Esophagus muscularis mucosa (tissue), 4 donors: ENCODE results near the gene CD40. TPM values are rescaled to one million over a fixed set of nuclear protein-coding genes. Genes with fewer than 3 reads are reported as not detected.

Experiments used
- DNase-seq: peaks from one replicate; pipeline ENCODE4 v3.0.0-alpha.2; 2017; ENCODE audit errors: extremely low spot score
- H3K27ac ChIP-seq, 4 donors: fragments of 200-600 bp; sonication (generic); replicated peaks in 1 of 4; 1 replicate in 3 of 4; 2 replicates in 1 of 4; pipeline ENCODE4 v1.5.1; 2016 to 2019; ENCODE audit warnings: mild to moderate bottlenecking in 1 of 4
- H3K27me3 ChIP-seq, 4 donors: fragments of 200-600 bp; sonication (generic); one replicate each; pipeline versions ENCODE4 v1.5.1 to v1.6.0; 2016 to 2019
- H3K36me3 ChIP-seq, 4 donors: fragments of 200-600 bp; sonication (generic); one replicate each; pipeline ENCODE4 v1.5.1; 2016 to 2019
- H3K4me1 ChIP-seq, 4 donors: fragments of 200-600 bp; sonication (generic); one replicate each; pipeline ENCODE4 v1.5.1; 2016 to 2019
- H3K4me3 ChIP-seq, 4 donors: fragments of 200-600 bp; sonication (generic); 1 replicate in 2 of 4; 2 replicates in 2 of 4; pipeline ENCODE4 v1.5.1; 2016 to 2019; ENCODE audit warnings: mild to moderate bottlenecking in 4 of 4, moderate library complexity in 1 of 4
- H3K9me3 ChIP-seq, 4 donors: fragments of 200-600 bp; sonication (generic); 1 replicate in 3 of 4; 2 replicates in 1 of 4; pipeline ENCODE4 v1.5.1; 2016 to 2019
- CTCF ChIP-seq, 3 experiments: fragments of 200-600 bp in 2 of 3; fragments of 450-650 bp in 1 of 3; sonication (generic) in 2 of 3; IDR thresholded peaks; one replicate each; pipeline ENCODE4 v1.5.1; 2017 to 2019; ENCODE audit warnings: antibody characterized with exemption in 3 of 3, mild to moderate bottlenecking in 2 of 3, moderate library complexity in 1 of 3
- EP300 ChIP-seq: sonication (generic); formaldehyde crosslinking; IDR thresholded peaks from one replicate; pipeline ENCODE4 v1.6.1; 2017; ENCODE audit warnings: antibody characterized with exemption
- POLR2A ChIP-seq: fragments of 450-650 bp; IDR thresholded peaks from one replicate; pipeline ENCODE4 v1.6.1; 2017; ENCODE audit warnings: antibody characterized with exemption, moderate library complexity, mild to moderate bottlenecking, low read depth
- POLR2AphosphoS5 ChIP-seq, 2 donors: sonication (generic); formaldehyde crosslinking; IDR thresholded peaks; one replicate each; pipeline ENCODE4 v1.6.1; 2017; ENCODE audit warnings: antibody characterized with exemption in 2 of 2
- WGBS: methylation state at CpG from one replicate; pipeline ENCODE4 v1.1.5; 2018; 5-methylcytosine and 5-hydroxymethylcytosine counted together
- intact Hi-C: fragments of 100-400 bp; cut with DNase I; formaldehyde crosslinking; loops from one replicate; pipeline ENCODE4 v1.15.1; 2023
- total RNA-seq, 4 donors: library from RNA; depleted of rRNA; stranded (reverse); fragments of >200 nt; gene quantifications; one replicate each; pipeline versions ENCODE4 v1.1.0 to v1.2.1, GENCODE V29; 2016

The CD40 gene
- total RNA-seq, 4 donors from 2014 or later = 10.0 to 21.6 (median 16.9) TPM

- peaks cover 6 to 31% (median 19%) of the 10 kb centered on the region in 4 donors for H3K36me3 ChIP-seq
- H3K27ac ChIP-seq = no peak overlapping the region
- intact Hi-C loops = no loop called here
- DNase-seq = no peak
- peaks cover 40 to 73% (median 70%) of the 10 kb centered on the region in 4 donors for H3K4me1 ChIP-seq
- no peak for TF ChIP-seq CTCF (IDR thresholded peaks at IDR 0.05)
- no peak for TF ChIP-seq POLR2A
- TF ChIP-seq EP300 = no peak
- no peak for TF ChIP-seq POLR2AphosphoS5 (IDR thresholded peaks at IDR 0.05)
- no peaks in the 10 kb centered on the region for H3K27me3 ChIP-seq
- H3K4me3 ChIP-seq = no peak overlapping the region
- H3K9me3 ChIP-seq = no peaks in the 10 kb centered on the region
- 93% methylated on average over 1 of the region's 1 CpG for WGBS
These were observed 37.0 kb upstream of the CD40 start for GRCh38 chr20:46081074-46081473.

GRCh38 chr20:46083101-46083500 lies 35.0 kb upstream of the CD40 start:
- 68% methylated on average over 6 of the region's 6 CpGs for WGBS
- TF ChIP-seq POLR2A (no peak), EP300 (no peak), CTCF (IDR thresholded peaks at IDR 0.05) (no peak), POLR2AphosphoS5 (IDR thresholded peaks at IDR 0.05) (no peak)
- no peaks in the 10 kb centered on the region for H3K27me3 ChIP-seq
- peaks cover 6 to 14% (median 10%) of the 10 kb centered on the region in 4 donors for H3K36me3 ChIP-seq
- no peak overlapping the region for H3K4me3 ChIP-seq
- peaks cover 58 to 93% (median 90%) of the 10 kb centered on the region in 4 donors for H3K4me1 ChIP-seq
- no peaks in the 10 kb centered on the region for H3K9me3 ChIP-seq
- no peak for DNase-seq
- H3K27ac ChIP-seq = no peak overlapping the region
- intact Hi-C loops = no loop called here

- TF ChIP-seq CTCF (IDR thresholded peaks at IDR 0.05) = no peak
- no peak for TF ChIP-seq POLR2AphosphoS5 (IDR thresholded peaks at IDR 0.05)
- DNase-seq = no peak
- Histone ChIP-seq H3K27me3 (no peaks in the 10 kb centered on the region), H3K36me3 (peaks cover 2 to 10% (median 6%) of the 10 kb centered on the region in 4 donors), H3K4me1 (peaks cover 63 to 98% (median 94%) of the 10 kb centered on the region in 4 donors), H3K4me3 (no peak overlapping the region), H3K27ac (no peak overlapping the region), H3K9me3 (no peaks in the 10 kb centered on the region)
- WGBS = 90% methylated on average over 1 of the region's 1 CpG
- intact Hi-C loops = no loop called here
These were observed 34.5 kb upstream of the CD40 start for GRCh38 chr20:46083531-46084061.

GRCh38 chr20:46084805-46085178 lies 33.3 kb upstream of the CD40 start:
- Histone ChIP-seq H3K4me1 (peaks cover 63 to 90% (median 85%) of the 10 kb centered on the region in 4 donors), H3K36me3 (no peaks in the 10 kb centered on the region), H3K4me3 (no peak overlapping the region), H3K27ac (peak overlapping the region; percentile 10 to 49 (median 40)), H3K27me3 (no peaks in the 10 kb centered on the region), H3K9me3 (no peaks in the 10 kb centered on the region)
- intact Hi-C loops = loop anchor here (5.0 kb wide), 2 partner anchors 62 to 112 kb away; partner anchors contain the start of gene ZNF335
- DNase-seq = peak; percentile 12
- TF ChIP-seq POLR2AphosphoS5 (IDR thresholded peaks at IDR 0.05) (no peak), CTCF (IDR thresholded peaks at IDR 0.05) (no peak), EP300 (no peak), POLR2A (no peak)
- 88% methylated on average over 3 of the region's 3 CpGs for WGBS
